Mammary microvascular endothelial cell (primary cell): ENCODE results near the gene TDRD5. TPM values are rescaled to one million over a fixed set of nuclear protein-coding genes. Genes with fewer than 3 reads are reported as not detected.

Experiments used
- total RNA-seq: library from RNA; depleted of rRNA; stranded (reverse); fragments of >200 nt; gene quantifications from 2 replicates; pipeline ENCODE4 v1.2.3, GENCODE V29; 2015

TDRD5 gene, protein sequence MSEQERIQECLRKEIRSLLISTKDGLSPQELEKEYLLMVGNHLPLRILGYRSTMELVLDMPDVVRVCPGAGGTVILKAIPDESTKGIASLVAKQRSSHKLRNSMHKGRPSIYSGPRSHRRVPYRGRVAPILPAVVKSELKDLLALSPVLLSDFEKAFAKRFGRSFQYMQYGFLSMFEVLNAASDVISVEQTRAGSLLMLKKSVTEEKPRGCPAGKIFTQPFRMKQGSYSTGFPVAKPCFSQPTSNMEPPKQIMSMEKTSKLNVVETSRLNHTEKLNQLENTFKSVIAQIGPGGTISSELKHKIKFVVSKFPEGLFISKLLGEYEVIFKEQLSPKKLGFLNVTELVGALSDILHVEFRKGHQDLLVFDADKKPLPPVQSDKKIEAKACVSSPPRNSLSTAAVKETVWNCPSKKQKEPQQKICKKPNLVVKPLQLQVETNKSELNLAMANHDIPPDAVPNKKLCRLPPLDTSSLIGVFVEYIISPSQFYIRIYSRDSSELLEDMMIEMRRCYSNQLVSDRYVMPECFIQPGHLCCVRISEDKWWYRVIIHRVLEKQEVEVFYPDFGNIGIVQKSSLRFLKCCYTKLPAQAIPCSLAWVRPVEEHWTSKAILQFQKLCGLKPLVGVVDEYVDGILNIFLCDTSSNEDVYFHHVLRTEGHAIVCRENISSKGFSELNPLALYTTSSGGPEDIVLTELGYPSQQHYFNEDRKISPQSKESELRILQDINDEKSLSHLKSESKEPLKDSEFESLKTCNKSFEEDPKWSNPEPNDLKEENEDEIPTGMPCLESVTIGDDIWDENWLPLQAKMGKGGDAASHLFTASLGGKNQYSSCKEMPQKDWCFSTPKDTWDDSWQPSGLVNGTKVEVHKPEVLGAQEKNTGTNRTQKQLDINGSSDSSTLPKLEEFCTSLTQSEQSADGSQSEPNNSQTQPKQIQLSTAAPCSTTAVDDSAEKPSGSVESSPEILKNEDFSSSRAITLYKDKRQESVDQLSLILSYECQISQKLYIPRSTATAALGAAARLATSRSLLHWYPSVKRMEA
- total RNA-seq: under 0.01 and 0.05 TPM in 2 replicates

DNA sequence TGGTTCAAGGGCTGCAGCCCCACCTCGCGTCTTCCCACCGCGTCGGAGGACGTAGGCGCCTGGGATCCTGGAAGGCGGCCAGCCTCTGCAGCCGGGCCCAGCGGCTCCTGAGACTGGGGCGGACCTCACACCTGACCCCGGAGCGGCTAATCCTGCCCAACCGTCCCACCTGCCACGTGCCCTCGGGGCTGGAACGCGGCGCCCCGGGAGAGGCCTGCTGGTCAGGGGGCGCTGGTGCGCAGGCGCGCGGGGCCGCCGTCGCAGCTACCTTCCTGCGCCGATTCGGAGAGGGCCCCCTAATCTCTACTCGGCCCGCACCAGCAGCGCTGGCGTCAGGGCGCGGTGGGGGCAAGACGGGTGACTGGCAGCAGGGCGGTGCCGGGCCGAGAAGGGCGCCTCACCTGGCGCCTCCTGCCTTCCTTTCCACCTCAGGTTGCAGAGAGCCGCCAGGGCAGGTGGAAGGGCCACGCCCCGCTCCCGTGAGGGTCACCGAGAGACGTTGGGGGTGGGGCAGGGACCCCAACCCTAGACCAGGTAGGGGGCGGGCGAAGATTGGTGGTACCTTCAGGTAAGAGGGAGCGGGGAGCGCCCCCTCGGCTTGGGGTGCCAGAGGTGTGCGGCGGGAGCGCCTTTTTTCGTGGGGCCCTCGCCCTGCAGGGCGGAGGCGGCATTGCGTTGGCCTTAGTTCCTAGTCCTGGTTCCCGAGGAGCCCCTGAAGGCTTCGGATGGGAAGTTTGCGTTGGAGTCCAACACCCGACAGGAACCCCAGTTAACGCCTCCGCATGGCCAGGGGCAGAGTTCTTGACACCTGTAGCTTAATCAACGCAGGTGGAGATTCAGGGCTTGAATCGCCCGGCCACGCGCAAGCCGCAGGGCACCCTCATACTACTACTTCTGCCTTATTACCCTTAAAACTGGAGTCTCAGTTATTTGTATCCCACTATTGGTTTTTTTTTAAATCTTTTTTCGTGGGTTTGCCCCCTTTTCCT is at the start of gene TDRD5:
Gene TDRD5, plus strand, starts transcription at position 241 of the 989 bp plus-strand sequence. CDS start 784 bp downstream, outside the sequence.

DNA sequence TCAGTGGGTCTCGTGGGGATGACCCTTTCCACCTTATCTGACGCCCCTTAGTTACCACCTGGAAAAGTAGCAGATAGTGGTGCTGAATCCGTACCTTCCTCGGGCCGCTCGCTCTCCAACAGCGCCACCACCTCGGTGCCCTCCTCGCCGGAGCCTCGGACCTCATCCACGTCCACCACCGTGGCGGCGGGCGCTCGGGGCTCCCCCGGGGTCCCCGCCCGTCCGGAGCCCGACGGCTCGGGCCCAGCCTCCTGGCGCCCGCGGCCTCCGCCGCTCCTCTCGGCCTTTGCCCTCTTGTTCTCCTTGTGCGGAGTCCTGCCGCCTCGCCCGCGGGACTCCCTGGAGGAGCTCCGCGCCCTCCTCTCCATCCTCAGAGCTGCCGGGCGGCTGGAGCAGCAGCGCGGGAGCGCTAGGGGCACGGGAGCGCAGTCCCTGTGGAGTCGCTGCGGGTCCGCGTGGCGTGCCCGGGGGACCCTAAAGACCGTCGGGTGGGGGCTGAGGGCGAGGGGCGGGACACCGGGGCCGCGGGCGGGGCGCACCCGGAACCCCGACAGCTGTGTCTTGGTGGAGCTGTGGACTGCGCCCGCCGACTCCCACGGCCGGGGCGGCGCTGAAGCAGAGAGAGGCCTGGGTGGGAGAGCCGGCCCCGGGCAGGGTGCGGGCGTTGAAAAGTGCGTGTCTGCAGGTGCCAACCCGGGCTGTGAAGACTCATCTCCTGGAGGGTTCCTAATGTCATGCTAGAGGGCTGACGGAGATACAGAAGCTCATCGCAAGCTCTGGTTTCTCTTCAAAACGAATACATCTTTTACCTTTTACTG is 15.9 kb upstream of the TDRD5 start, which contains the start of gene NPHS2:
Gene NPHS2, minus strand, starts transcription at position 452 of the 818 bp plus-strand sequence. Its CDS starts 84 bp downstream, at position 368.

Other genes starting within 250 kb of the TDRD5 start
- 1.8 TPM in 1 of 2 replicates, not detected in the other for gene AXDND1, start 225.9 kb upstream of the TDRD5 start, total RNA-seq
- gene NPHS2, start 15.9 kb upstream of the TDRD5 start, total RNA-seq: not detected in 2 replicates
- 0.30 and 0.47 TPM in 2 replicates for gene FAM163A, start 151.5 kb downstream of the TDRD5 start, total RNA-seq